IMR-90 (cell line): ENCODE results near the gene SLC4A2.

ENCODE experiments used
- CEBPB ChIP-seq: IDR thresholded peaks from 2 replicates; pipeline ENCODE4 v1.6.1; 2012; ENCODE audit warnings: low read depth, low read length, improper control_type of control experiment
- FOS ChIP-seq: fragments of 150-350 bp; IDR thresholded peaks from 2 replicates; pipeline ENCODE4 v1.6.1; 2016; ENCODE audit warnings: low read depth, low read length
- MXI1 ChIP-seq: IDR thresholded peaks from 2 replicates; pipeline ENCODE4 v1.6.1; 2012; ENCODE audit warnings: low read depth, mild to moderate bottlenecking, low read length, moderate library complexity, borderline replicate concordance
- POLR2A ChIP-seq: IDR thresholded peaks from 2 replicates; pipeline ENCODE4 v1.6.1; 2012; ENCODE audit warnings: mild to moderate bottlenecking, low read depth, low read length
- RAD21 ChIP-seq: IDR thresholded peaks from 2 replicates; pipeline ENCODE4 v1.6.1; 2012; ENCODE audit warnings: low read length, improper control_type of control experiment
- RCOR1 ChIP-seq: IDR thresholded peaks from 2 replicates; pipeline ENCODE4 v1.6.1; 2012; ENCODE audit warnings: mild to moderate bottlenecking, low read length, improper control_type of control experiment; ENCODE audit not compliant: insufficient replicate concordance
- RFX5 ChIP-seq: IDR thresholded peaks from 2 replicates; pipeline ENCODE4 v1.8.0; 2012; ENCODE audit warnings: low read depth, mild to moderate bottlenecking, low read length, moderate library complexity
- TF ChIP-seq, protein P1 (sequence below): conservative IDR thresholded peaks from 2 replicates; pipeline ENCODE4 v1.5.1; 2012; ENCODE audit warnings: mild to moderate bottlenecking, low read depth, low read length, improper control_type of control experiment
- TF ChIP-seq, protein P2 (sequence below): fragments of 150-350 bp; IDR thresholded peaks from 2 replicates; pipeline ENCODE4 v1.6.1; 2017; ENCODE audit warnings: mild to moderate bottlenecking, antibody characterized with exemption, low read length, low read depth

DNA sequence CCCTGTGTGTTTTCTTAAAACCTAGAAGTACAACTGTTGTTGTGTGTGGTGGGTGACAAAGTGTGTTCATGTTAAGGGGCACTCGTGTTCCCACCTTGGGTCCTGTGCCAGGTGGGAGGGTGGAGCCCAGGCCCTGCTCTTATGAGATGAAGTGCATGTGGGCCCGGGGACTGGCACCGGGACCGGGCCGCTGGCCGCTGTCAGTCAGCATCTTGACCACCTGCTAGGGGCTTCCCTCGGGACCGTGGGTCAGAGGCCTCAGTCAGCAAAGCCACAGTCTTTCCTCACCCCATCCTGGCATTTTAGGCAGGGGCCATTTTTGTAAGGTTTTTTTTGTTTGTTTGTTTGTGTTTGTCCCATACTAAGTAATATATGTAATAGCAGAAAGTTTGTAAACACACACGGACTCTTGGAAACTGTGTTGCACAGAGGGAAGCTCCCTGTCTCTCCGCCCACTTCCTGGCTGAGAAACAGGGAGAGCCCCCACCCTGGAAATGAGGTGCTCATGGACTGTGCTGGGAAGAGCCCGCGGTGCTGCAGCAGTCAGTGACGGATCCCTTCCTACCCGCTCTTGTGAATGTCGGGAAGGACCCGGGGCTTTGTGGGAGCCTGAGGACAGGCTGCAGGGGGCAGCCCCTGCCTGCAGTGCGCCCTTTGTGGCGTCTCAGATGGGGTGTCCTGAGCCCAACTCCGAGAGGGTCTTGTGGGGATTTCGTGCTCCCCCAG lies 40.3 kb downstream of the SLC4A2 start:
- TF ChIP-seq, protein P1, sequence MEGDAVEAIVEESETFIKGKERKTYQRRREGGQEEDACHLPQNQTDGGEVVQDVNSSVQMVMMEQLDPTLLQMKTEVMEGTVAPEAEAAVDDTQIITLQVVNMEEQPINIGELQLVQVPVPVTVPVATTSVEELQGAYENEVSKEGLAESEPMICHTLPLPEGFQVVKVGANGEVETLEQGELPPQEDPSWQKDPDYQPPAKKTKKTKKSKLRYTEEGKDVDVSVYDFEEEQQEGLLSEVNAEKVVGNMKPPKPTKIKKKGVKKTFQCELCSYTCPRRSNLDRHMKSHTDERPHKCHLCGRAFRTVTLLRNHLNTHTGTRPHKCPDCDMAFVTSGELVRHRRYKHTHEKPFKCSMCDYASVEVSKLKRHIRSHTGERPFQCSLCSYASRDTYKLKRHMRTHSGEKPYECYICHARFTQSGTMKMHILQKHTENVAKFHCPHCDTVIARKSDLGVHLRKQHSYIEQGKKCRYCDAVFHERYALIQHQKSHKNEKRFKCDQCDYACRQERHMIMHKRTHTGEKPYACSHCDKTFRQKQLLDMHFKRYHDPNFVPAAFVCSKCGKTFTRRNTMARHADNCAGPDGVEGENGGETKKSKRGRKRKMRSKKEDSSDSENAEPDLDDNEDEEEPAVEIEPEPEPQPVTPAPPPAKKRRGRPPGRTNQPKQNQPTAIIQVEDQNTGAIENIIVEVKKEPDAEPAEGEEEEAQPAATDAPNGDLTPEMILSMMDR, result no peak
- TF ChIP-seq POLR2A, result no peak
- TF ChIP-seq RFX5, result no peak
- TF ChIP-seq MXI1, result no peak
- no peak for TF ChIP-seq FOS
- no peak for TF ChIP-seq RCOR1
- no peak for TF ChIP-seq RAD21
- no peak for TF ChIP-seq CEBPB
- TF ChIP-seq, protein P2, sequence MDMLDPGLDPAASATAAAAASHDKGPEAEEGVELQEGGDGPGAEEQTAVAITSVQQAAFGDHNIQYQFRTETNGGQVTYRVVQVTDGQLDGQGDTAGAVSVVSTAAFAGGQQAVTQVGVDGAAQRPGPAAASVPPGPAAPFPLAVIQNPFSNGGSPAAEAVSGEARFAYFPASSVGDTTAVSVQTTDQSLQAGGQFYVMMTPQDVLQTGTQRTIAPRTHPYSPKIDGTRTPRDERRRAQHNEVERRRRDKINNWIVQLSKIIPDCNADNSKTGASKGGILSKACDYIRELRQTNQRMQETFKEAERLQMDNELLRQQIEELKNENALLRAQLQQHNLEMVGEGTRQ, result no peak
